Fibroblast of the aortic adventitia (primary cell): ENCODE data around the gene AGBL4. TPM values are rescaled to one million over a fixed set of nuclear protein-coding genes. Genes with fewer than 3 reads are reported as not detected.

Experiments
- DNase-seq: peaks from one replicate; pipeline ENCODE4 v3.0.0-alpha.2; 2010; ENCODE audit warnings: low read depth
- H3K4me3 ChIP-seq: 2 replicates; pipeline ENCODE4 v1.5.1; 2011; ENCODE audit warnings: low read depth, mild to moderate bottlenecking, control low read depth, low read length, moderate library complexity
- CTCF ChIP-seq: IDR thresholded peaks from 2 replicates; pipeline ENCODE4 v1.5.1; 2011; ENCODE audit warnings: mild to moderate bottlenecking, low read length, control low read depth, inconsistent platforms; ENCODE audit not compliant: insufficient read depth
- total RNA-seq: library from RNA; depleted of rRNA; stranded (reverse); fragments of >200 nt; gene quantifications from 2 replicates; pipeline ENCODE4 v1.2.3, GENCODE V29; 2012; ENCODE audit warnings: low replicate concordance

Gene AGBL4
- total RNA-seq, 1 donor = not detected

GRCh38 chr1:48619539-48619938, 1404.2 kb downstream of the AGBL4 start:
- no peak overlapping the region for H3K4me3 ChIP-seq
- no peak for TF ChIP-seq CTCF
- peak; percentile 2 for DNase-seq

GRCh38 chr1:48617252-48617651, 1406.5 kb downstream of the AGBL4 start:
- peak; percentile 18 for DNase-seq
- H3K4me3 ChIP-seq = no peak overlapping the region
- TF ChIP-seq CTCF = no peak

- no peak for TF ChIP-seq CTCF
- H3K4me3 ChIP-seq = no peak overlapping the region
- DNase-seq = no peak
Measured at GRCh38 chr1:48616710-48617109, 1407.0 kb downstream of the AGBL4 start.

- TF ChIP-seq CTCF = no peak
- no peak for DNase-seq
- H3K4me3 ChIP-seq = no peak overlapping the region
Measured at GRCh38 chr1:48611841-48612240, 1411.9 kb downstream of the AGBL4 start.

GRCh38 chr1:48610628-48611542, 1412.9 kb downstream of the AGBL4 start:
- DNase-seq = no peak
- no peak for TF ChIP-seq CTCF

GRCh38 chr1:48608882-48609281, 1414.9 kb downstream of the AGBL4 start:
- TF ChIP-seq CTCF = no peak
- DNase-seq = no peak
- H3K4me3 ChIP-seq = no peak overlapping the region

More at GRCh38 chr1:48610628-48611542, 1412.9 kb downstream of the AGBL4 start:
- H3K4me3 ChIP-seq = no peak overlapping the region
